ENCODE results near the gene METRN. TPM values are rescaled to one million over a fixed set of nuclear protein-coding genes. Genes with fewer than 3 reads are reported as not detected.

The METRN gene
- total and polyA plus RNA-seq, 10 donors: 7.2 to 31.9 (median 14.6) TPM

- peak; percentile 75 for DNase-seq
- peaks cover 0 to 97% (median 62%) of the 10 kb centered on the region in 6 donors for H3K36me3 ChIP-seq
- WGBS, 5 donors: 78 to 91% (median 87%) methylated on average over 19 to 34 of the region's 34 CpGs
These were observed 18.7 kb downstream of the METRN start for GRCh38 chr16:733382-734207.

GRCh38 chr16:734208-734980 lies 19.5 kb downstream of the METRN start:
- H3K9me3 ChIP-seq: no peaks in the 10 kb centered on the region
- WGBS, 5 donors: 92 to 97% (median 94%) methylated on average over 43 to 49 of the region's 49 CpGs
- no peak overlapping the region for H3K27ac ChIP-seq
- peaks cover 0 to under 1% (median 0%) of the 10 kb centered on the region in 7 donors for H3K27me3 ChIP-seq (replicated peaks in 1 of 7)
- TF ChIP-seq POLR2AphosphoS5 (IDR thresholded peaks at IDR 0.05) (no peak), CTCF (IDR thresholded peaks at IDR 0.05 in 8 of 11, conservative IDR thresholded peaks at IDR 0.05 in 3 of 11) (no peak), POLR2A (IDR thresholded peaks at IDR 0.05) (no peak)
- intact Hi-C loops (cut with DNase I; ENCODE audit: low total_unique reads): no loop called here
- peaks cover 0 to 100% (median 62%) of the 10 kb centered on the region in 6 donors for H3K36me3 ChIP-seq
- peaks cover 0 to 30% (median 4%) of the 10 kb centered on the region in 6 donors for H3K4me1 ChIP-seq
- no peak for DNase-seq
- H3K4me3 ChIP-seq: no peak overlapping the region

More at GRCh38 chr16:733382-734207, 18.7 kb downstream of the METRN start:
- no peak overlapping the region for H3K4me3 ChIP-seq
- TF ChIP-seq POLR2A (IDR thresholded peaks at IDR 0.05) (no peak), POLR2AphosphoS5 (IDR thresholded peaks at IDR 0.05) (peak in 1 of 3 donors; percentile 57), CTCF (IDR thresholded peaks at IDR 0.05 in 8 of 11, conservative IDR thresholded peaks at IDR 0.05 in 3 of 11) (peak in 5 of 11 experiments; percentile 12 to 59 (median 26))
- no peaks in the 10 kb centered on the region for H3K9me3 ChIP-seq
- intact Hi-C loops (cut with DNase I; ENCODE audit: low total_unique reads): no loop called here
- peaks cover 0 to 28% (median 8%) of the 10 kb centered on the region in 6 donors for H3K4me1 ChIP-seq
- no peak overlapping the region for H3K27ac ChIP-seq
- H3K27me3 ChIP-seq (replicated peaks in 1 of 7): peaks cover 0 to 8% (median 0%) of the 10 kb centered on the region in 7 donors

- no peaks in the 10 kb centered on the region for H3K27me3 ChIP-seq (replicated peaks in 1 of 7)
- peaks cover 0 to 94% (median 62%) of the 10 kb centered on the region in 6 donors for H3K36me3 ChIP-seq
- no peak for TF ChIP-seq POLR2AphosphoS5 (IDR thresholded peaks at IDR 0.05)
- no peak for TF ChIP-seq CTCF (IDR thresholded peaks at IDR 0.05 in 8 of 11, conservative IDR thresholded peaks at IDR 0.05 in 3 of 11)
- TF ChIP-seq POLR2A (IDR thresholded peaks at IDR 0.05): no peak
- H3K27ac ChIP-seq: peak overlapping the region in 2 of 8 donors; percentile 84 to 89
- H3K9me3 ChIP-seq: no peaks in the 10 kb centered on the region
- peak; percentile 73 for DNase-seq
- no peak overlapping the region for H3K4me3 ChIP-seq
- intact Hi-C loops (cut with DNase I; ENCODE audit: low total_unique reads): no loop called here
- peaks cover 7 to 38% (median 12%) of the 10 kb centered on the region in 6 donors for H3K4me1 ChIP-seq
- 93 to 98% (median 94%) methylated on average over 18 to 25 of the region's 25 CpGs for WGBS, 5 donors
These were observed 20.3 kb downstream of the METRN start for GRCh38 chr16:734981-735881.

All from spleen (tissue), 11 donors.